GM12878 (cell line): ENCODE measurements around the gene GIMAP6. TPM values are rescaled to one million over a fixed set of nuclear protein-coding genes. Genes with fewer than 3 reads are reported as not detected.

Experiments used
- ATAC-seq: fragments of 200-7000 bp; cut with Tn5 transposase; 3 replicates; pipeline ENCODE4 v1.9.1; 2020; ENCODE audit warnings: mild to moderate bottlenecking, moderate library complexity
- BruUV-seq: library from RNA; stranded (reverse); fragments of 400-500 nt; replicated peaks from 2 replicates; lab custom pipeline; 2021; lab: Mats Ljungman, UMichigan
- CTCF ChIA-PET: fragments of 300-600 bp; sonication (Branson Sonifier 250); formaldehyde crosslinking; extraction: SDS; loops from one replicate; lab custom pipeline; 2021; ENCODE audit warnings: inconsistent platforms; lab: Yijun Ruan, JAX
- POLR2A ChIA-PET: fragments of 350-600 bp; formaldehyde crosslinking; extraction: SDS; loops from one replicate; lab custom pipeline; 2021; ENCODE audit warnings: inconsistent platforms; lab: Charles Lee
- RAD21 ChIA-PET: fragments of 300-600 bp; sonication (Branson Sonifier 250); formaldehyde crosslinking; loops from one replicate; lab custom pipeline; 2023; ENCODE audit warnings: antibody characterized with exemption; ENCODE audit not compliant: unreplicated experiment; lab: Charles Lee
- SMC1A ChIA-PET: fragments of 300-600 bp; sonication (Branson Sonifier 250); formaldehyde crosslinking; loops from one replicate; lab custom pipeline; 2023; ENCODE audit not compliant: unreplicated experiment, uncharacterized antibody; lab: Charles Lee
- DNase-seq: peaks from one replicate; pipeline ENCODE4 v3.0.0-alpha.2; 2011; ENCODE audit warnings: low read depth, low spot score
- FAIRE-seq: peaks from 3 replicates; lab custom pipeline; 2011; peaks lifted over from hg19 to GRCh38; lab: Jason Lieb, UNC
- H2AFZ ChIP-seq: 2 replicates; pipeline ENCODE4 v1.6.0; 2011; ENCODE audit warnings: low read depth, low read length, control low read depth; ENCODE audit not compliant: control insufficient read depth
- H3K27ac ChIP-seq: 2 replicates; pipeline ENCODE4 v1.5.1; 2011; ENCODE audit warnings: control low read depth; ENCODE audit not compliant: control insufficient read depth, insufficient read depth
- H3K27me3 ChIP-seq, 2 experiments: replicated peaks in 1 of 2; 2 replicates each; pipeline versions ENCODE4 v1.6.0 to v1.6.1; 2011; ENCODE audit warnings: low read length in 1 of 2; ENCODE audit not compliant: control insufficient read depth in 2 of 2, insufficient read depth in 2 of 2
- H3K36me3 ChIP-seq, 2 experiments: 2 replicates each; pipeline ENCODE4 v1.5.1; 2011; ENCODE audit warnings: low read length in 1 of 2; ENCODE audit not compliant: control insufficient read depth in 2 of 2, insufficient read depth in 2 of 2
- H3K4me1 ChIP-seq: 2 replicates; pipeline ENCODE4 v1.6.1; 2011; ENCODE audit warnings: mild to moderate bottlenecking, low read length, moderate library complexity, mixed read lengths; ENCODE audit not compliant: control insufficient read depth, insufficient read depth
- H3K4me2 ChIP-seq: 2 replicates; pipeline ENCODE4 v1.6.0; 2011; ENCODE audit warnings: control low read depth; ENCODE audit not compliant: control insufficient read depth, insufficient read depth
- H3K4me3 ChIP-seq: fragments of 200-600 bp; sonication (generic); 2 replicates; pipeline ENCODE4 v1.5.1; 2016
- H3K79me2 ChIP-seq: 2 replicates; pipeline ENCODE4 v1.6.0; 2011; ENCODE audit warnings: low read length; ENCODE audit not compliant: control insufficient read depth, insufficient read depth
- H3K9ac ChIP-seq: 2 replicates; pipeline ENCODE4 v1.8.0; 2011; ENCODE audit warnings: low read length, control low read depth, mixed read lengths; ENCODE audit not compliant: control insufficient read depth, insufficient read depth
- H3K9me3 ChIP-seq: replicated peaks from 3 replicates; pipeline ENCODE4 v1.5.1; 2011; ENCODE audit warnings: mild to moderate bottlenecking, low read length; ENCODE audit not compliant: control insufficient read depth, insufficient read depth
- H4K20me1 ChIP-seq: 2 replicates; pipeline ENCODE4 v1.6.0; 2011; ENCODE audit not compliant: control insufficient read depth, insufficient read depth
- ASH2L ChIP-seq: fragments of 300-600, 200-600 bp; sonication (generic); IDR thresholded peaks from 2 replicates; pipeline ENCODE4 v1.6.1; 2017; ENCODE audit warnings: low read depth, mild to moderate bottlenecking, borderline replicate concordance
- BHLHE40 ChIP-seq, 2 experiments: fragments of 450-650 bp in 1 of 2; IDR thresholded peaks; 2 replicates each; pipeline ENCODE4 v1.6.1; 2011 to 2017; ENCODE audit warnings: low read depth in 2 of 2, borderline replicate concordance in 1 of 2, improper control_type of control experiment in 1 of 2, low read length in 1 of 2, mild to moderate bottlenecking in 1 of 2
- CBFB ChIP-seq: IDR thresholded peaks from 2 replicates; pipeline ENCODE4 v1.6.1; 2016; ENCODE audit warnings: antibody characterized with exemption, low read depth
- EP300 ChIP-seq, 2 experiments: fragments of 150-350 bp in 1 of 2; IDR thresholded peaks; 2 replicates each; pipeline ENCODE4 v1.6.1; 2011 to 2012; ENCODE audit warnings: low read depth in 2 of 2, low read length in 2 of 2, borderline replicate concordance in 1 of 2, improper control_type of control experiment in 1 of 2, inconsistent platforms in 1 of 2; ENCODE audit not compliant: control insufficient read depth in 1 of 2
- JUNB ChIP-seq: IDR thresholded peaks from 2 replicates; pipeline ENCODE4 v1.6.1; 2016; ENCODE audit warnings: antibody characterized with exemption, mild to moderate bottlenecking
- KAT2A ChIP-seq: conservative IDR thresholded peaks from 2 replicates; pipeline ENCODE4 v1.6.1; 2011; ENCODE audit warnings: low read depth, low read length; ENCODE audit not compliant: control insufficient read depth
- MYB ChIP-seq: fragments of 150-350 bp; IDR thresholded peaks from 2 replicates; pipeline ENCODE4 v1.6.1; 2014; ENCODE audit warnings: mild to moderate bottlenecking, low read depth, low read length, borderline replicate concordance
- NFXL1 ChIP-seq: fragments of 450-650 bp; IDR thresholded peaks from 2 replicates; pipeline ENCODE4 v1.6.1; 2017; ENCODE audit warnings: antibody characterized with exemption, mild to moderate bottlenecking, borderline replicate concordance
- SMC3 ChIP-seq: IDR thresholded peaks from 2 replicates; pipeline ENCODE4 v1.6.1; 2011; ENCODE audit warnings: low read length, improper control_type of control experiment, borderline replicate concordance
- TARDBP ChIP-seq: IDR thresholded peaks from 2 replicates; pipeline ENCODE4 v1.6.1; 2016; ENCODE audit warnings: borderline replicate concordance
- WGBS: methylation state at CpG from one replicate; pipeline ENCODE4 v1.1.6; 2016; ENCODE audit warnings: low lambda C conversion rate; ENCODE audit not compliant: insufficient replicate concordance, insufficient coverage; ENCODE audit errors: missing lambda C conversion rate; 5-methylcytosine and 5-hydroxymethylcytosine counted together
- in situ Hi-C: fragments of 300-500 bp; cut with MboI; formaldehyde crosslinking; loops from 9 replicates; pipeline ENCODE4 v1.14.3; 2018; ENCODE audit warnings: mixed read lengths
- intact Hi-C: fragments of 100-400 bp; cut with micrococcal nuclease; formaldehyde crosslinking; loops from one replicate; pipeline ENCODE4 v1.14.2; 2022; ENCODE audit not compliant: unreplicated experiment
- polyA plus RNA-seq, 11 experiments: library from polyadenylated mRNA; depleted of rRNA in 4 of 11; unstranded in 6 of 11; stranded (reverse) in 5 of 11; fragments of >200 nt; fragmentation: Nextera tagmentation in 4 of 11; fragmentation: Illumina TruSeq in 1 of 11; extraction: Ambion mirVana in 4 of 11; extraction: Trizol in 1 of 11; gene quantifications; 1 replicate in 1 of 11; 2 replicates in 10 of 11; pipeline versions ENCODE4 v1.2.1 to v1.2.3, GENCODE V29; 2011 to 2016; ENCODE audit warnings: inconsistent platforms in 2 of 11, missing spikeins in 2 of 11, low read depth in 1 of 11
- total RNA-seq, 4 experiments: library from RNA; depleted of rRNA in 3 of 4; stranded (reverse); fragments of >200 nt in 3 of 4; fragmentation: Illumina TruSeq in 1 of 4; extraction: Trizol in 1 of 4; gene quantifications; 2 replicates each; pipeline versions ENCODE4 v1.2.1 to v1.2.3, GENCODE V29; 2013 to 2021
- TF ChIP-seq, protein P1 (sequence below): fragments of 450-650 bp; formaldehyde crosslinking; IDR thresholded peaks from 2 replicates; pipeline ENCODE4 v1.5.0; 2022; ENCODE audit warnings: mild to moderate bottlenecking, missing genetic modification characterization

Gene GIMAP6
- total and polyA plus RNA-seq, 10 of the 15 experiments (the other 5 are each of a cell fraction or from before 2014, with no cell fraction given) = 6.2 to 49.2 (median 35.4) TPM

DNA sequence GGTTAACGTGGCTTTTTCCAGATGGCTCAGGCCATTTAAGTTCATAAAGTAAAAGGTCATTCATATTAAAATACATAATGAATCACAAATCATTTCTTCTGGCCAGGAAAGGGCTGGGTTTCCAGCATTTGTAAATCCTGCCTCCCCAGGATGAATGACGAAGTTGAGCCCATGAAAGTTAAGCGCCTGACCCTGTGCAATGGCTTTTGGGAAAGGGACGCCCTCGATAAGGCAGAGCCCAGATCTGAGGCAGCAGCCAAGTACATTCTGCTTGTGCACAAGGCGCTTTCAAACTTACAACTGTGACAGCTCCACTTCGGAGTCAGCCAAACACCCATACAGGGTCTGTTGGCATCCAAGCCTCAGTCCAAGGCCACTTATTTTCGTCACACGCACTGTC, 2.8 kb downstream of the GIMAP6 start:
- DNase-seq (no peak), ATAC-seq (no peak), FAIRE-seq (no peak)
- ChIA-PET RAD21 (interaction anchor here (0.7 to 1.7 kb wide), 2 partner anchors 32 to 177 kb away, joined by 3 to 4 read pairs; no protein-coding TSS in a partner anchor), SMC1A (interaction anchor here (1.2 kb wide), 2 partner anchors 126 to 158 kb away, joined by 3 to 5 read pairs; no protein-coding TSS in a partner anchor), CTCF (no interaction called here), POLR2A (interaction anchor here (0.6 to 2.1 kb wide), 2 partner anchors 57 to 920 kb away, joined by 4 to 5 read pairs; no protein-coding TSS in a partner anchor)
- no peak for TF ChIP-seq BHLHE40 (IDR thresholded peaks at IDR 0.05; ENCODE audit: borderline replicate concordance in 1 of 2, low read depth in 2 of 2, low read length in 1 of 2)
- TF ChIP-seq CBFB = no peak
- no peak for TF ChIP-seq KAT2A
- no peak for TF ChIP-seq EP300 (IDR thresholded peaks at IDR 0.05; ENCODE audit: borderline replicate concordance in 1 of 2, control insufficient read depth in 1 of 2, low read depth in 2 of 2, low read length in 2 of 2)
- no peak for TF ChIP-seq SMC3
- no peak for TF ChIP-seq JUNB
- TF ChIP-seq ASH2L = no peak
- TF ChIP-seq, protein P1, sequence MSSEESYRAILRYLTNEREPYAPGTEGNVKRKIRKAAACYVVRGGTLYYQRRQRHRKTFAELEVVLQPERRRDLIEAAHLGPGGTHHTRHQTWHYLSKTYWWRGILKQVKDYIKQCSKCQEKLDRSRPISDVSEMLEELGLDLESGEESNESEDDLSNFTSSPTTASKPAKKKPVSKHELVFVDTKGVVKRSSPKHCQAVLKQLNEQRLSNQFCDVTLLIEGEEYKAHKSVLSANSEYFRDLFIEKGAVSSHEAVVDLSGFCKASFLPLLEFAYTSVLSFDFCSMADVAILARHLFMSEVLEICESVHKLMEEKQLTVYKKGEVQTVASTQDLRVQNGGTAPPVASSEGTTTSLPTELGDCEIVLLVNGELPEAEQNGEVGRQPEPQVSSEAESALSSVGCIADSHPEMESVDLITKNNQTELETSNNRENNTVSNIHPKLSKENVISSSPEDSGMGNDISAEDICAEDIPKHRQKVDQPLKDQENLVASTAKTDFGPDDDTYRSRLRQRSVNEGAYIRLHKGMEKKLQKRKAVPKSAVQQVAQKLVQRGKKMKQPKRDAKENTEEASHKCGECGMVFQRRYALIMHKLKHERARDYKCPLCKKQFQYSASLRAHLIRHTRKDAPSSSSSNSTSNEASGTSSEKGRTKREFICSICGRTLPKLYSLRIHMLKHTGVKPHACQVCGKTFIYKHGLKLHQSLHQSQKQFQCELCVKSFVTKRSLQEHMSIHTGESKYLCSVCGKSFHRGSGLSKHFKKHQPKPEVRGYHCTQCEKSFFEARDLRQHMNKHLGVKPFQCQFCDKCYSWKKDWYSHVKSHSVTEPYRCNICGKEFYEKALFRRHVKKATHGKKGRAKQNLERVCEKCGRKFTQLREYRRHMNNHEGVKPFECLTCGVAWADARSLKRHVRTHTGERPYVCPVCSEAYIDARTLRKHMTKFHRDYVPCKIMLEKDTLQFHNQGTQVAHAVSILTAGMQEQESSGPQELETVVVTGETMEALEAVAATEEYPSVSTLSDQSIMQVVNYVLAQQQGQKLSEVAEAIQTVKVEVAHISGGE (CRISPR knock-in tag) = no peak
- no peak for TF ChIP-seq MYB
- TF ChIP-seq NFXL1 = no peak
- no peak for TF ChIP-seq TARDBP
- H3K4me1 ChIP-seq = peaks cover 9% of the 10 kb centered on the region
- H3K4me2 ChIP-seq = peak overlapping the region; percentile 51
- no peaks in the 10 kb centered on the region for H4K20me1 ChIP-seq
- H2AFZ ChIP-seq = no peak overlapping the region
- H3K4me3 ChIP-seq = peak overlapping the region; percentile 42; the same call in 1 of the 2 replicates
- BruUV-seq = no TSS peak
- H3K9me3 ChIP-seq = peaks cover 4% of the 10 kb centered on the region; the same call in 2 of the 3 replicates
- intact Hi-C loops (no loop called here), in situ Hi-C loops (no loop called here)
- peaks cover 18 to 26% of the 10 kb centered on the region in 2 experiments for H3K36me3 ChIP-seq
- H3K27me3 ChIP-seq = no peaks in the 10 kb centered on the region
- peaks cover 66% of the 10 kb centered on the region for H3K79me2 ChIP-seq
- peak overlapping the region; percentile 15; the same call in 1 of the 2 replicates for H3K27ac ChIP-seq
- 89% methylated on average over 9 of the region's 9 CpGs for WGBS
- H3K9ac ChIP-seq = no peak overlapping the region
